Measurements from ENCODE around the gene SRRM3. TPM values are rescaled to one million over a fixed set of nuclear protein-coding genes. Genes with fewer than 3 reads are reported as not detected.
A peak's percentile ranks its signal among the peaks of the same experiment; 100 is the strongest.

SRRM3 gene
- total and polyA plus RNA-seq, 9 of the 15 experiments (the other 6 are each of a cell fraction or from before 2014, with no cell fraction given): 0.04 to 0.91 (median 0.46) TPM; not detected in 2

DNA sequence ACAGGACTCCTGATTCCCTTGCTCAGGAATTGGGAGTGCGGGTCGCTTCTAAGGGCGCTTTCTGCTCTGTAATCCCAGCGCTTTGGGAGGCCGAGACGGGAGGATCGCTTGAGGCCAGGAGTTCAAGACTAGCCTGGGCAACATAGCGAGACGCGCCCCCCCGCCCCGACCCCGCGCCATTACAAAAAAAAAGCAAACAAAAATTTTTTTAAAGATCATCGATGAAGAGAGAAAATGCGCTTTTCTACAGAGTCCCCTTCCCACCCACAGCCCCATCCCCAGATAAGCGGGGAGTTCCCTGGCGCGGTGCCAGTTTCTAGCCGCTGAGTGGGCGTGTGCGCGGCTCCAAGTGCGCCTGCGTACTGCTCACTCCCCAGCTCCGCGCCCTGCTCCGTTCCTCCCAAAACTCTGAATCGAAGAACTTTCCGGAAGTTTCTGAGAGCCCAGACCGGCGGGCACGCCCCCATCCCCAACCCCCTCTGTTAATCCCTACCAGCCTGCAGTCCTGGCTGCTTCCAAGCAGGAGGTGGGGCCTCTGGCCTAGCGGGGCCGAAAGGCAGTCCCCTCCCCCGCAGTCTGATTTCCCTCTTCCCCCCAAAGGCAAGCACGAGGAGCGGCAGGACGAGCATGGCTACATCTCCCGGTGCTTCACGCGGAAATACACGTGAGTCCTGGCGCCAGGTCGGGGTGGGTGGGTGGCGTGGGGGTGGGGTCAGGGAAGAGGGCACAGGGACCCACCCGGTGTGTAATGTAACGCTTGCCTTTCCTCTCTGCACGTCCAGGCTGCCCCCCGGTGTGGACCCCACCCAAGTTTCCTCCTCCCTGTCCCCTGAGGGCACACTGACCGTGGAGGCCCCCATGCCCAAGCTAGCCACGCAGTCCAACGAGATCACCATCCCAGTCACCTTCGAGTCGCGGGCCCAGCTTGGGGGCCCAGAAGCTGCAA, 101.8 kb downstream of the SRRM3 start (continued):
- TF ChIP-seq CSDE1 (IDR thresholded peaks at IDR 0.05) (no peak), CREBBP (IDR thresholded peaks at IDR 0.05; ENCODE audit: low read depth, low read length) (no peak), JUNB (CRISPR knock-in tag; conservative IDR thresholded peaks at IDR 0.05) (no peak), NCOR1 (IDR thresholded peaks at IDR 0.05) (peak; percentile 41; the same call in 1 of the 2 replicates), BHLHE40 (IDR thresholded peaks at IDR 0.05; ENCODE audit: low read length) (peak; percentile 35; the same call in 1 of the 2 replicates), XRCC5 (IDR thresholded peaks at IDR 0.05; ENCODE audit: low read depth, low read length) (peak; percentile 66; the same call in 1 of the 2 replicates), HDAC1 (IDR thresholded peaks at IDR 0.05) (peak in 1 of 2 experiments; percentile 90; a peak in 2 of 4 replicates), POLR2AphosphoS2 (IDR thresholded peaks at IDR 0.05; ENCODE audit: low read length) (0 out of 2 replicates have a peak, but pooled peaks have one; percentile 43), ZNF253 (CRISPR knock-in tag; conservative IDR thresholded peaks at IDR 0.05) (no peak), SIRT6 (IDR thresholded peaks at IDR 0.05; ENCODE audit: low read depth, low read length) (no peak), TBP (optimal IDR thresholded peaks at IDR 0.05; ENCODE audit: low read depth, low read length) (peak; percentile 83), SREBF1 (IDR thresholded peaks at IDR 0.05; ENCODE audit: borderline replicate concordance, low read depth, low read length) (no peak), GABPA (tag; conservative IDR thresholded peaks at IDR 0.05; ENCODE audit: low read depth) (peak; percentile 63), JUN (IDR thresholded peaks at IDR 0.05; ENCODE audit: borderline replicate concordance, low read depth, low read length) (peak; percentile 21; the same call in 1 of the 2 replicates), JUN (CRISPR knock-in tag; IDR thresholded peaks at IDR 0.05; ENCODE audit: borderline replicate concordance) (no peak), ZC3H8 (IDR thresholded peaks at IDR 0.05) (no peak)
- TF ChIP-seq, protein P1, sequence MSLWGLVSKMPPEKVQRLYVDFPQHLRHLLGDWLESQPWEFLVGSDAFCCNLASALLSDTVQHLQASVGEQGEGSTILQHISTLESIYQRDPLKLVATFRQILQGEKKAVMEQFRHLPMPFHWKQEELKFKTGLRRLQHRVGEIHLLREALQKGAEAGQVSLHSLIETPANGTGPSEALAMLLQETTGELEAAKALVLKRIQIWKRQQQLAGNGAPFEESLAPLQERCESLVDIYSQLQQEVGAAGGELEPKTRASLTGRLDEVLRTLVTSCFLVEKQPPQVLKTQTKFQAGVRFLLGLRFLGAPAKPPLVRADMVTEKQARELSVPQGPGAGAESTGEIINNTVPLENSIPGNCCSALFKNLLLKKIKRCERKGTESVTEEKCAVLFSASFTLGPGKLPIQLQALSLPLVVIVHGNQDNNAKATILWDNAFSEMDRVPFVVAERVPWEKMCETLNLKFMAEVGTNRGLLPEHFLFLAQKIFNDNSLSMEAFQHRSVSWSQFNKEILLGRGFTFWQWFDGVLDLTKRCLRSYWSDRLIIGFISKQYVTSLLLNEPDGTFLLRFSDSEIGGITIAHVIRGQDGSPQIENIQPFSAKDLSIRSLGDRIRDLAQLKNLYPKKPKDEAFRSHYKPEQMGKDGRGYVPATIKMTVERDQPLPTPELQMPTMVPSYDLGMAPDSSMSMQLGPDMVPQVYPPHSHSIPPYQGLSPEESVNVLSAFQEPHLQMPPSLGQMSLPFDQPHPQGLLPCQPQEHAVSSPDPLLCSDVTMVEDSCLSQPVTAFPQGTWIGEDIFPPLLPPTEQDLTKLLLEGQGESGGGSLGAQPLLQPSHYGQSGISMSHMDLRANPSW (CRISPR knock-in tag; IDR thresholded peaks at IDR 0.05): no peak
- TF ChIP-seq, protein P2, sequence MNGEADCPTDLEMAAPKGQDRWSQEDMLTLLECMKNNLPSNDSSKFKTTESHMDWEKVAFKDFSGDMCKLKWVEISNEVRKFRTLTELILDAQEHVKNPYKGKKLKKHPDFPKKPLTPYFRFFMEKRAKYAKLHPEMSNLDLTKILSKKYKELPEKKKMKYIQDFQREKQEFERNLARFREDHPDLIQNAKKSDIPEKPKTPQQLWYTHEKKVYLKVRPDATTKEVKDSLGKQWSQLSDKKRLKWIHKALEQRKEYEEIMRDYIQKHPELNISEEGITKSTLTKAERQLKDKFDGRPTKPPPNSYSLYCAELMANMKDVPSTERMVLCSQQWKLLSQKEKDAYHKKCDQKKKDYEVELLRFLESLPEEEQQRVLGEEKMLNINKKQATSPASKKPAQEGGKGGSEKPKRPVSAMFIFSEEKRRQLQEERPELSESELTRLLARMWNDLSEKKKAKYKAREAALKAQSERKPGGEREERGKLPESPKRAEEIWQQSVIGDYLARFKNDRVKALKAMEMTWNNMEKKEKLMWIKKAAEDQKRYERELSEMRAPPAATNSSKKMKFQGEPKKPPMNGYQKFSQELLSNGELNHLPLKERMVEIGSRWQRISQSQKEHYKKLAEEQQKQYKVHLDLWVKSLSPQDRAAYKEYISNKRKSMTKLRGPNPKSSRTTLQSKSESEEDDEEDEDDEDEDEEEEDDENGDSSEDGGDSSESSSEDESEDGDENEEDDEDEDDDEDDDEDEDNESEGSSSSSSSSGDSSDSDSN (IDR thresholded peaks at IDR 0.05; ENCODE audit: borderline replicate concordance in 1 of 2, low read depth in 2 of 2, low read length in 2 of 2): 0 out of 4 replicates have a peak, but pooled peaks of 1 of the 2 experiments have one; percentile 34
- TF ChIP-seq, protein P3, sequence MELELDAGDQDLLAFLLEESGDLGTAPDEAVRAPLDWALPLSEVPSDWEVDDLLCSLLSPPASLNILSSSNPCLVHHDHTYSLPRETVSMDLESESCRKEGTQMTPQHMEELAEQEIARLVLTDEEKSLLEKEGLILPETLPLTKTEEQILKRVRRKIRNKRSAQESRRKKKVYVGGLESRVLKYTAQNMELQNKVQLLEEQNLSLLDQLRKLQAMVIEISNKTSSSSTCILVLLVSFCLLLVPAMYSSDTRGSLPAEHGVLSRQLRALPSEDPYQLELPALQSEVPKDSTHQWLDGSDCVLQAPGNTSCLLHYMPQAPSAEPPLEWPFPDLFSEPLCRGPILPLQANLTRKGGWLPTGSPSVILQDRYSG (tag; conservative IDR thresholded peaks at IDR 0.05; ENCODE audit: low read depth): no peak
- TF ChIP-seq, protein P4, sequence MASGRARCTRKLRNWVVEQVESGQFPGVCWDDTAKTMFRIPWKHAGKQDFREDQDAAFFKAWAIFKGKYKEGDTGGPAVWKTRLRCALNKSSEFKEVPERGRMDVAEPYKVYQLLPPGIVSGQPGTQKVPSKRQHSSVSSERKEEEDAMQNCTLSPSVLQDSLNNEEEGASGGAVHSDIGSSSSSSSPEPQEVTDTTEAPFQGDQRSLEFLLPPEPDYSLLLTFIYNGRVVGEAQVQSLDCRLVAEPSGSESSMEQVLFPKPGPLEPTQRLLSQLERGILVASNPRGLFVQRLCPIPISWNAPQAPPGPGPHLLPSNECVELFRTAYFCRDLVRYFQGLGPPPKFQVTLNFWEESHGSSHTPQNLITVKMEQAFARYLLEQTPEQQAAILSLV (tag; IDR thresholded peaks at IDR 0.05): no peak

All from K562 (cell line).